ENCODE measurements around the gene HPGD.

HPGD gene

DNA sequence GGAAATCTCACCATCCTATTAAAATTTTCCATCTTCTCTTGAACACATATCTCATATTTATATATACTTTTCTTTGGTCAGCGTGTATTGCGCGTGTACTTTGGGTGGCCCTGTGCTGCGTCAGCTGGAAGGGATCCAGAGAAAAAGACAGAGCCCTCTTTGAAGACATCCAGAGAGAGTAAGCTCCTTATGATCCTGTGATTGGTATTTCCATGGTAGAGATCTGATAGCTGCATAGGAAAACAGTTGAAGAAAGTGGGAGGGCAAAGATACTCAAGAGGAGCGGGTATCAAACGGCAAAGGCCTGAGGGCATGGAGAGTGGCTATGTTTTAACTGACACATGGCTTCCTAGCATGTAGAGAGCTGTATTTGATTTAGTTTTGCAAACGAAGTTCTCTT lies 4.4 kb upstream of the HPGD start:
- Histone ChIP-seq H3K36me3 (no peaks in the 10 kb centered on the region), H3K4me3 (ENCODE audit: low read depth, low read length) (no peak overlapping the region), H3K27me3 (ENCODE audit: insufficient read depth, low read depth, severe bottlenecking) (no peaks in the 10 kb centered on the region)

GRCh38 chr4:174524242-174524641 lies 2.0 kb upstream of the HPGD start:
- Histone ChIP-seq H3K9me3 (ENCODE audit: severe bottlenecking) (no peaks in the 10 kb centered on the region), H3K27me3 (ENCODE audit: insufficient read depth, low read depth, severe bottlenecking) (no peaks in the 10 kb centered on the region), H3K27ac (no peak overlapping the region), H3K36me3 (no peaks in the 10 kb centered on the region), H3K4me3 (ENCODE audit: low read depth, low read length) (no peak overlapping the region)
- DNase-seq, result no peak
- TF ChIP-seq CTCF (IDR thresholded peaks at IDR 0.05; ENCODE audit: low read depth, low read length), result no peak

More for the DNA sequence above, 4.4 kb upstream of the HPGD start:
- TF ChIP-seq CTCF (IDR thresholded peaks at IDR 0.05; ENCODE audit: low read depth, low read length), result no peak
- DNase-seq, result no peak
- no peaks in the 10 kb centered on the region for H3K9me3 ChIP-seq (ENCODE audit: severe bottlenecking)
- H3K27ac ChIP-seq, result no peak overlapping the region

DNA sequence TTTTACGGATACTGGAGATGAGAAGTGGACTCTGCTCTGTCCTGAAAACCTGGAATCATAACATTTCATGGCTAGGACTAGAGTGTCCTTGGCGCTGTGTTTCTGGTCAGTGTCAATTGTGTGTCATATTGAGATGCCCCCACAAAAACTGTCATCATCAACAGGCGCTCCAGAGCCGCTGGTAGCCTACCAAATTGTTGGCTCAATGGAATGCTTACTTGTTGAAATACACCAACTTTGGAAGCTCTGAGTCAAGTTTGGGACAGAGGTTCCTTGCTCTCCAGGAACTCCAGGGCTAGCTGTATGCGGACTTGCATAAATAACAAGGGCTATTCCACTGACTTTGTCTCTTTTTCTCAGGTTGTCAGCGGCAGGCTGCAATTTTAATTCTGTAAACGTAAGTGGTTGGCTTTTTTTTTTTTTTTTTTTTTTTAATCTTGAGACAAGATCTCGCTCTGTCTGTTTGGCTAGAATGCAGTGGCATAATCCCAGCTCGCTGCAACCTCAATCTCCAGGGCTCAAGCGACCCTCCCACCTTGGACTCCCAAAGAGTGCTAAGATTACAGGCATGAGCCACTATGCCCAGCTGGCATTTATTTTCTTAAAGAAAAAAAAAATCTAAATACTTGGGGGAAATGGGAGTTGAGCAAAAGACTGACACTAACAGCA lies 871 bp upstream of the HPGD start:
- no peaks in the 10 kb centered on the region for H3K9me3 ChIP-seq (ENCODE audit: severe bottlenecking)
- no peak overlapping the region for H3K27ac ChIP-seq
- no peak for DNase-seq
- H3K36me3 ChIP-seq, result no peaks in the 10 kb centered on the region
- H3K27me3 ChIP-seq (ENCODE audit: insufficient read depth, low read depth, severe bottlenecking), result no peaks in the 10 kb centered on the region
- TF ChIP-seq CTCF (IDR thresholded peaks at IDR 0.05; ENCODE audit: low read depth, low read length), result no peak
- H3K4me3 ChIP-seq (ENCODE audit: low read depth, low read length), result peak overlapping the region; percentile 78

- Histone ChIP-seq H3K36me3 (no peaks in the 10 kb centered on the region), H3K4me3 (ENCODE audit: low read depth, low read length) (peak overlapping the region; percentile 78), H3K9me3 (ENCODE audit: severe bottlenecking) (no peaks in the 10 kb centered on the region), H3K27ac (no peak overlapping the region), H3K27me3 (ENCODE audit: insufficient read depth, low read depth, severe bottlenecking) (no peaks in the 10 kb centered on the region)
- TF ChIP-seq CTCF (IDR thresholded peaks at IDR 0.05; ENCODE audit: low read depth, low read length), result peak; percentile 33; the same call in 1 of the 2 replicates
- DNase-seq, result peak; percentile 58
Measured at GRCh38 chr4:174521800-174522182, 497 bp downstream of the HPGD start.

- Histone ChIP-seq H3K36me3 (no peaks in the 10 kb centered on the region), H3K27me3 (ENCODE audit: insufficient read depth, low read depth, severe bottlenecking) (no peaks in the 10 kb centered on the region), H3K9me3 (ENCODE audit: severe bottlenecking) (no peaks in the 10 kb centered on the region), H3K27ac (no peak overlapping the region), H3K4me3 (ENCODE audit: low read depth, low read length) (no peak overlapping the region)
- no peak for TF ChIP-seq CTCF (IDR thresholded peaks at IDR 0.05; ENCODE audit: low read depth, low read length)
- DNase-seq, result no peak
Measured at GRCh38 chr4:174520660-174521059, 1.6 kb downstream of the HPGD start.

All from WERI-Rb-1 (cell line).